Natural killer cell (primary cell): Measurements from ENCODE around the gene TULP3. TPM values are rescaled to one million over a fixed set of nuclear protein-coding genes. Genes with fewer than 3 reads are reported as not detected.

Experiments used
- ATAC-seq, 3 donors: fragments of 150-1000 bp in 2 of 3; fragments of 200-7000 bp in 1 of 3; cut with Tn5 transposase; 1 replicate in 1 of 3; 2 replicates in 2 of 3; pipeline ENCODE4 v1.10.0; 2021; ENCODE audit warnings: mild to moderate bottlenecking in 2 of 3, moderate library complexity in 2 of 3
- DNase-seq, 2 donors: peaks; one replicate each; pipeline versions ENCODE4 v3.0.0 to v3.0.0-alpha.2; 2013 to 2021; ENCODE audit warnings: mixed read lengths in 1 of 2
- H3K27ac ChIP-seq: one replicate; pipeline ENCODE4 v1.5.1; 2013; ENCODE audit warnings: mild to moderate bottlenecking, low read length
- H3K27me3 ChIP-seq: one replicate; pipeline ENCODE4 v1.6.1; 2013; ENCODE audit warnings: low read length; ENCODE audit not compliant: control insufficient read depth, insufficient read depth
- H3K36me3 ChIP-seq: one replicate; pipeline ENCODE4 v1.6.1; 2013; ENCODE audit warnings: low read length; ENCODE audit not compliant: control insufficient read depth, insufficient read depth
- H3K4me1 ChIP-seq: one replicate; pipeline ENCODE4 v1.6.1; 2013; ENCODE audit warnings: low read length; ENCODE audit not compliant: control insufficient read depth, insufficient read depth
- H3K4me3 ChIP-seq: one replicate; pipeline ENCODE4 v1.5.1; 2013; ENCODE audit warnings: low read length
- H3K9me3 ChIP-seq: one replicate; pipeline ENCODE4 v1.6.1; 2013; ENCODE audit warnings: low read length; ENCODE audit not compliant: control insufficient read depth, insufficient read depth
- H3K27ac Mint-ChIP-seq, 2 donors: one replicate each; pipeline ENCODE4 v1.8.0; 2022; ENCODE audit warnings: mild to moderate bottlenecking in 2 of 2, mixed read lengths in 2 of 2, moderate library complexity in 1 of 2
- H3K27me3 Mint-ChIP-seq, 2 donors: one replicate each; pipeline ENCODE4 v1.8.0; 2022; ENCODE audit warnings: low read depth in 2 of 2, mixed read lengths in 2 of 2
- H3K36me3 Mint-ChIP-seq: one replicate; pipeline ENCODE4 v1.8.0; 2022; ENCODE audit warnings: mixed read lengths
- H3K4me1 Mint-ChIP-seq, 2 donors: one replicate each; pipeline ENCODE4 v1.8.0; 2022; ENCODE audit warnings: mixed read lengths in 2 of 2
- H3K4me3 Mint-ChIP-seq: one replicate; pipeline ENCODE4 v1.8.0; 2022; ENCODE audit warnings: mild to moderate bottlenecking, moderate library complexity, mixed read lengths
- H3K9me3 Mint-ChIP-seq, 2 donors: one replicate each; pipeline ENCODE4 v1.8.0; 2022; ENCODE audit warnings: mixed read lengths in 2 of 2
- WGBS: methylation state at CpG from one replicate; pipeline ENCODE4 v1.1.7; 2013; ENCODE audit warnings: missing lambda C conversion rate; ENCODE audit not compliant: insufficient coverage; 5-methylcytosine and 5-hydroxymethylcytosine counted together
- intact Hi-C: fragments of 100-400 bp; cut with micrococcal nuclease; formaldehyde crosslinking; loops from one replicate; pipeline ENCODE4 v1.14.2; 2022
- total RNA-seq, 4 donors: library from RNA; stranded (reverse); fragments of 120-200 nt in 1 of 4; gene quantifications; one replicate each; pipeline versions ENCODE4 v1.2.3 to v1.2.4, GENCODE V29; 2013 to 2022
- TF ChIP-seq, protein P1 (sequence below): fragments of 200-600 bp; IDR thresholded peaks from one replicate; pipeline ENCODE4 v1.8.0; 2022; ENCODE audit warnings: antibody characterized with exemption

Gene TULP3
- total RNA-seq, 3 donors from 2014 or later (not counting 1 experiment from before 2014, with no cell fraction given) = 5.1 to 8.7 (median 6.2) TPM

DNA sequence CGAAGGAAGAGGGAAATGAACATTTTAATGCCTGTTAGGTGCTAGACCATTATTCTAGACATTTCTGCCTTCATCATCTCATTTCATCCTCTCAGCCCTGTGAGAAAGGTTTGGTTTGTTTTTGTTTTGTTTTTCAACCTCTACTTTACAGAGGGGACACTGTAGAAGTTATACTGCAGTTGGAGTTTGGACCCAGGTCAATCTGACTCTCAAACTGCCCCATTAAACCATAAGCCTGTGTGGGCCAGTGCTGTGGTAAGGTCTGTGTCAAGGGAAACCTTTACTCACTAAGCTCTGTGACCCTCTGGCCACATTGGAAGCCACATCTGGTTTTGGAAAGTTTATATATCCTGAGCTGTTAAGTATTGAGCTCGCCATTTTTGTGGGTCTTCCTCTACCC, 77.0 kb downstream of the TULP3 start:
- H3K36me3 ChIP-seq = no peaks in the 10 kb centered on the region

DNA sequence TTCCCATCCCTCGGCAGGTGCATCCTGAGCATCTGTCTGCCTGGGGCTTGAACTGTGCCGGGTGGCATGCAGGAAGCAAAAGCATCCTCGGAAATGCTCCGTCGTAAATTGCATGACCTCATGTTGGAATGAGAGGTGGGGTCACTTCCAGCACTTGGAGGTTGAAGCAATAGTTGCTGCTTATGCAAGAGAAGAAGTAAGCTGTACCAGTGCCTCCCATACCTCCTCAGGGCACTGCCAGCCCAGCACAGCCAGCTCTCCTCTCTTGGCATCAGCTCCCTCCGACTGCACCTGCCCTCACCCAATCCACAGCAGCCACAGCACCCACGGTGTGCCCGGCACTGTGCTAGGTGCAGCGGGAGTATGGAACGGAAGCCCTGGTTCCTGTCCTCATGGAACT, 80.1 kb downstream of the TULP3 start:
- intact Hi-C loops = no loop called here
- DNase-seq = no peak
- H3K4me1 ChIP-seq = no peaks in the 10 kb centered on the region
- no peaks in the 10 kb centered on the region for H3K4me1 Mint-ChIP-seq
- TF ChIP-seq, protein P1, sequence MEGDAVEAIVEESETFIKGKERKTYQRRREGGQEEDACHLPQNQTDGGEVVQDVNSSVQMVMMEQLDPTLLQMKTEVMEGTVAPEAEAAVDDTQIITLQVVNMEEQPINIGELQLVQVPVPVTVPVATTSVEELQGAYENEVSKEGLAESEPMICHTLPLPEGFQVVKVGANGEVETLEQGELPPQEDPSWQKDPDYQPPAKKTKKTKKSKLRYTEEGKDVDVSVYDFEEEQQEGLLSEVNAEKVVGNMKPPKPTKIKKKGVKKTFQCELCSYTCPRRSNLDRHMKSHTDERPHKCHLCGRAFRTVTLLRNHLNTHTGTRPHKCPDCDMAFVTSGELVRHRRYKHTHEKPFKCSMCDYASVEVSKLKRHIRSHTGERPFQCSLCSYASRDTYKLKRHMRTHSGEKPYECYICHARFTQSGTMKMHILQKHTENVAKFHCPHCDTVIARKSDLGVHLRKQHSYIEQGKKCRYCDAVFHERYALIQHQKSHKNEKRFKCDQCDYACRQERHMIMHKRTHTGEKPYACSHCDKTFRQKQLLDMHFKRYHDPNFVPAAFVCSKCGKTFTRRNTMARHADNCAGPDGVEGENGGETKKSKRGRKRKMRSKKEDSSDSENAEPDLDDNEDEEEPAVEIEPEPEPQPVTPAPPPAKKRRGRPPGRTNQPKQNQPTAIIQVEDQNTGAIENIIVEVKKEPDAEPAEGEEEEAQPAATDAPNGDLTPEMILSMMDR = no peak
- no peaks in the 10 kb centered on the region for H3K9me3 Mint-ChIP-seq
- H3K9me3 ChIP-seq = no peaks in the 10 kb centered on the region
- H3K36me3 Mint-ChIP-seq = no peaks in the 10 kb centered on the region
- no peak overlapping the region for H3K4me3 Mint-ChIP-seq
- no peak overlapping the region for H3K27ac ChIP-seq
- H3K27me3 Mint-ChIP-seq = peaks cover 6 to 8% of the 10 kb centered on the region in 2 donors
- 80% methylated on average over 10 of the region's 10 CpGs for WGBS
- H3K36me3 ChIP-seq = no peaks in the 10 kb centered on the region
- no peaks in the 10 kb centered on the region for H3K27me3 ChIP-seq
- no peak overlapping the region for H3K27ac Mint-ChIP-seq
- no peak overlapping the region for H3K4me3 ChIP-seq
- no peak for ATAC-seq

More for the DNA sequence above, 77.0 kb downstream of the TULP3 start:
- DNase-seq (no peak), ATAC-seq (no peak)
- no peak overlapping the region for H3K4me3 ChIP-seq
- Mint-ChIP-seq H3K27ac (no peak overlapping the region), H3K4me1 (no peaks in the 10 kb centered on the region), H3K36me3 (no peaks in the 10 kb centered on the region), H3K4me3 (no peak overlapping the region), H3K9me3 (no peaks in the 10 kb centered on the region), H3K27me3 (peaks cover 18 to 20% of the 10 kb centered on the region in 2 donors)
- WGBS = 100% methylated on average over 1 of the region's 2 CpGs
- intact Hi-C loops = no loop called here
- TF ChIP-seq, protein P1 = no peak
- no peaks in the 10 kb centered on the region for H3K27me3 ChIP-seq
- no peak overlapping the region for H3K27ac ChIP-seq
- H3K9me3 ChIP-seq = no peaks in the 10 kb centered on the region
- H3K4me1 ChIP-seq = no peaks in the 10 kb centered on the region

DNA sequence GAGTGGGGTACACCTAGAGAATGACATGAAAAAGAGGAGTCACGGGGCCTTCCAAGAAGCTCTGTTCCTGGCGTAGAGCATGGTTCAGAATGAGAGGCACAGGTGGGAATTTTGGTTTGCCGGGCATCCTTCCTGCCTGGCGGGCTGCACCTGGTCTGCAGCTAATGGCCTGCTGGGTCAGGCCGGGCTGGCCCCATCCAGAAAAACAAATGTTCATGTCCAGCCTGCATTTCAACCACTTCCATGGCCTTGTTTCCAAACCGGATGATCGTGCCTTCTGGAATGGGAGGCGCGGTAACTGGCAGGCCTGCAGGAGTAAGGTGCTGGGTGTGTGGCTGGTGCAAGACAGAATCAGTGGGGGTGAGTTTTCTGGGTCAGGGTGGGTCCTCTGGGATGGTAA, 82.9 kb downstream of the TULP3 start:
- no peaks in the 10 kb centered on the region for H3K4me1 ChIP-seq
- peaks cover 6 to 9% of the 10 kb centered on the region in 2 donors for H3K27me3 Mint-ChIP-seq
- ATAC-seq = no peak
- no peaks in the 10 kb centered on the region for H3K36me3 ChIP-seq
- H3K36me3 Mint-ChIP-seq = no peaks in the 10 kb centered on the region
- 91% methylated on average over 9 of the region's 9 CpGs for WGBS
- intact Hi-C loops = no loop called here
- TF ChIP-seq, protein P1 = no peak
- H3K4me3 Mint-ChIP-seq = no peak overlapping the region
- no peak overlapping the region for H3K27ac ChIP-seq
- H3K4me1 Mint-ChIP-seq = no peaks in the 10 kb centered on the region
- H3K9me3 ChIP-seq = no peaks in the 10 kb centered on the region
- H3K4me3 ChIP-seq = no peak overlapping the region
- no peak overlapping the region for H3K27ac Mint-ChIP-seq
- no peaks in the 10 kb centered on the region for H3K27me3 ChIP-seq
- DNase-seq = no peak
- H3K9me3 Mint-ChIP-seq = no peaks in the 10 kb centered on the region

DNA sequence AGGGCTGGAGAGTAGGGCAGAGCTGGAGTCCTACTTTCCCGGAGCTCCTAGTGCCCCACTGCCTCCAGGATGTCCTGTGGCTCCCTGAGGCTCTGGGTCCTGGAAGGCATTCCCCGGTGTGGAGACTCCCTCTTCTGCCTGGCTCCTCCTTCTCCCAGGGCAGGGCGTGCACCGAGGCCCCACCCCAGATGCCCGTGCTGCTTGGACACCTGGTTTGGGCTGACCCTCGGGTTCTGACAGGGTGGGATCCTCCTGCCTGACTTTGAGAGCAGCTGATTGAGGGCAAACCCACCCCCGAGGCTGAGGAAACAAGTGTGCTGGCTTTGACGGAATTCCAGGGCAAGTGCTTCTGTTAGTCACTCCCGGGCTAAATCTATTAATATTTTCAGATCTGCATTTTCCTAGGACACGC, 83.9 kb downstream of the TULP3 start:
- 77% methylated on average over 9 of the region's 10 CpGs for WGBS
- intact Hi-C loops = no loop called here

More for the DNA sequence above, 83.9 kb downstream of the TULP3 start:
- Mint-ChIP-seq H3K27me3 (peaks cover 1 to 9% of the 10 kb centered on the region in 2 donors), H3K4me3 (no peak overlapping the region), H3K27ac (no peak overlapping the region), H3K9me3 (no peaks in the 10 kb centered on the region), H3K36me3 (no peaks in the 10 kb centered on the region), H3K4me1 (no peaks in the 10 kb centered on the region)
- H3K27ac ChIP-seq = no peak overlapping the region
- H3K4me1 ChIP-seq = no peaks in the 10 kb centered on the region
- DNase-seq (no peak), ATAC-seq (no peak)
- H3K27me3 ChIP-seq = no peaks in the 10 kb centered on the region
- no peak overlapping the region for H3K4me3 ChIP-seq
- H3K9me3 ChIP-seq = no peaks in the 10 kb centered on the region
- H3K36me3 ChIP-seq = no peaks in the 10 kb centered on the region
- TF ChIP-seq, protein P1 = no peak
